Stomach (tissue), 9 donors: ENCODE data around the gene RPL4. TPM values are rescaled to one million over a fixed set of nuclear protein-coding genes. Genes with fewer than 3 reads are reported as not detected.
A peak's percentile ranks its signal among the peaks of the same experiment; 100 is the strongest.
"Not testable (repeated sequence)": the region's sequence is repeated elsewhere in the genome, so short reads cannot be mapped to it uniquely, and the experiment has no call there.

ENCODE experiments used
- DNase-seq, 2 donors: peaks; one replicate each; pipeline versions ENCODE4 v3.0.0 to v3.0.0-alpha.2; 2013 to 2019
- H3K27ac ChIP-seq, 5 donors: fragments of 200-600 bp in 4 of 5; sonication (generic) in 4 of 5; one replicate each; pipeline ENCODE4 v1.5.1; 2013 to 2019; ENCODE audit warnings: mild to moderate bottlenecking in 1 of 5, moderate library complexity in 1 of 5
- H3K27me3 ChIP-seq, 3 donors: fragments of 200-600 bp; sonication (generic); one replicate each; pipeline ENCODE4 v1.5.1; 2017 to 2019; ENCODE audit warnings: mixed run types in 1 of 3
- H3K36me3 ChIP-seq, 4 donors: fragments of 200-600 bp; sonication (generic); 1 replicate in 3 of 4; 2 replicates in 1 of 4; pipeline ENCODE4 v1.5.1; 2016 to 2019
- H3K4me1 ChIP-seq, 4 donors: fragments of 200-600 bp; sonication (generic); one replicate each; pipeline ENCODE4 v1.5.1; 2016 to 2019
- H3K4me3 ChIP-seq, 4 donors: fragments of 200-600 bp; sonication (generic) in 3 of 4; one replicate each; pipeline ENCODE4 v1.5.1; 2016 to 2019; ENCODE audit warnings: mild to moderate bottlenecking in 1 of 4
- H3K9me3 ChIP-seq, 4 donors: fragments of 200-600 bp; sonication (generic); one replicate each; pipeline ENCODE4 v1.5.1; 2016 to 2019
- CTCF ChIP-seq, 7 experiments: fragments of 450-650 bp in 4 of 7; fragments of 200-600 bp in 3 of 7; sonication (generic) in 3 of 7; IDR thresholded peaks; one replicate each; pipeline ENCODE4 v1.5.1; 2016 to 2019; ENCODE audit warnings: antibody characterized with exemption in 7 of 7, control low read depth in 2 of 7, mild to moderate bottlenecking in 1 of 7
- EP300 ChIP-seq: sonication (generic); formaldehyde crosslinking; IDR thresholded peaks from one replicate; pipeline ENCODE4 v1.6.1; 2017; ENCODE audit warnings: antibody characterized with exemption
- POLR2A ChIP-seq, 4 donors: fragments of 450-650 bp; IDR thresholded peaks; one replicate each; pipeline ENCODE4 v1.6.1; 2016; ENCODE audit warnings: antibody characterized with exemption in 4 of 4, control low read depth in 2 of 4, mild to moderate bottlenecking in 1 of 4, moderate library complexity in 1 of 4
- POLR2AphosphoS5 ChIP-seq, 3 donors: sonication (generic); formaldehyde crosslinking; IDR thresholded peaks; one replicate each; pipeline ENCODE4 v1.6.1; 2016; ENCODE audit warnings: antibody characterized with exemption in 3 of 3
- WGBS, 5 donors: extraction: QIAGEN DNeasy Blood & Tissue Kit in 3 of 5; methylation state at CpG; one replicate each; pipeline versions ENCODE4 v1.1.5 to v1.1.7; 2013 to 2018; 5-methylcytosine and 5-hydroxymethylcytosine counted together
- intact Hi-C: fragments of 100-400 bp; cut with DNase I; formaldehyde crosslinking; loops from one replicate; pipeline ENCODE4 v1.15.1; 2023; ENCODE audit warnings: low total_unique reads
- polyA plus RNA-seq, 3 donors: library from polyadenylated mRNA; stranded (reverse); fragments of 200-250 nt; gene quantifications; one replicate each; pipeline ENCODE4 v1.2.3, GENCODE V29; 2013
- total RNA-seq, 5 donors: library from RNA; depleted of rRNA; stranded (reverse); fragments of >200 nt; gene quantifications; one replicate each; pipeline versions ENCODE4 v1.1.0 to v1.2.3, GENCODE V29; 2014 to 2016
- donor health status: healthy with polysubstance abuse.
- donor health status: Bipolar disorder and iron deficiency.
- donor health status: healthy.

RPL4 gene
- total and polyA plus RNA-seq, 8 donors, result 994 to 4,395 (median 2,511) TPM

- Histone ChIP-seq H3K36me3 (peaks cover 41 to 44% (median 43%) of the 10 kb centered on the region in 4 donors), H3K27ac (peak overlapping the region; percentile 82 to 96 (median 94)), H3K27me3 (no peaks in the 10 kb centered on the region), H3K4me3 (peak overlapping the region; percentile 63 to 96 (median 75)), H3K4me1 (peaks cover 18 to 56% (median 38%) of the 10 kb centered on the region in 4 donors), H3K9me3 (no peaks in the 10 kb centered on the region)
- intact Hi-C loops, result no loop called here
- DNase-seq, result peak in 1 of 2 donors; percentile 19
- WGBS, 5 donors, result 0 to 1% (median 0%) methylated on average over 12 of the region's 12 CpGs
- no peak for TF ChIP-seq POLR2A (IDR thresholded peaks at IDR 0.05)
- no peak for TF ChIP-seq EP300
- TF ChIP-seq CTCF (IDR thresholded peaks at IDR 0.05), result no peak
- TF ChIP-seq POLR2AphosphoS5 (IDR thresholded peaks at IDR 0.05), result no peak
Observed at GRCh38 chr15:66503780-66504562, 684 bp downstream of the RPL4 start.

- DNase-seq, intact Hi-C loops, H3K27me3 ChIP-seq, H3K9me3 ChIP-seq: not testable (repeated sequence)
- peak overlapping the region in 4 of 5 donors; percentile 91 to 96 (median 94) for H3K27ac ChIP-seq
- peaks cover 18 to 64% (median 43%) of the 10 kb centered on the region in 4 donors for H3K4me1 ChIP-seq
- peak overlapping the region; percentile 63 to 96 (median 75) for H3K4me3 ChIP-seq
- H3K36me3 ChIP-seq, result peaks cover 44 to 52% (median 52%) of the 10 kb centered on the region in 4 donors
- 25 to 42% (median 32%) methylated on average over 13 of the region's 13 CpGs for WGBS, 5 donors
Observed at GRCh38 chr15:66503041-66503648, 1.5 kb downstream of the RPL4 start.

- no peak for DNase-seq
- intact Hi-C loops, result no loop called here
- TF ChIP-seq EP300 (no peak), POLR2A (IDR thresholded peaks at IDR 0.05) (no peak), POLR2AphosphoS5 (IDR thresholded peaks at IDR 0.05) (no peak), CTCF (IDR thresholded peaks at IDR 0.05) (no peak)
- H3K9me3 ChIP-seq, result no peaks in the 10 kb centered on the region
- H3K36me3 ChIP-seq, result peaks cover 45 to 55% (median 54%) of the 10 kb centered on the region in 4 donors
- H3K27ac ChIP-seq, result peak overlapping the region in 1 of 5 donors; percentile 13
- peak overlapping the region in 3 of 4 donors; percentile 74 to 96 (median 76) for H3K4me3 ChIP-seq
- peaks cover 18 to 69% (median 47%) of the 10 kb centered on the region in 4 donors for H3K4me1 ChIP-seq
- no peaks in the 10 kb centered on the region for H3K27me3 ChIP-seq
- WGBS, 5 donors, result 52 to 60% (median 59%) methylated on average over 10 of the region's 10 CpGs
Observed at GRCh38 chr15:66502491-66502890, 2.2 kb downstream of the RPL4 start.

GRCh38 chr15:66500346-66500745 is 4.3 kb downstream of the RPL4 start:
- DNase-seq, H3K9me3 ChIP-seq, H3K27ac ChIP-seq, intact Hi-C loops, H3K4me3 ChIP-seq, H3K27me3 ChIP-seq: not testable (repeated sequence)
- WGBS, 5 donors, result 78 to 89% (median 86%) methylated on average over 7 of the region's 7 CpGs
- Histone ChIP-seq H3K4me1 (peaks cover 24 to 77% (median 51%) of the 10 kb centered on the region in 4 donors), H3K36me3 (peaks cover 45 to 59% (median 59%) of the 10 kb centered on the region in 4 donors)

- intact Hi-C loops, result loop anchor here (5.0 kb wide), 1 partner anchor 111 kb away; the partner anchor contains the start of gene MAP2K1
- H3K36me3 ChIP-seq, result peaks cover 45 to 75% (median 75%) of the 10 kb centered on the region in 4 donors
- no peak overlapping the region for H3K4me3 ChIP-seq
- 28 to 50% (median 45%) methylated on average over 3 of the region's 3 CpGs for WGBS, 5 donors
- H3K27me3 ChIP-seq, result no peaks in the 10 kb centered on the region
- no peaks in the 10 kb centered on the region for H3K9me3 ChIP-seq
- H3K27ac ChIP-seq, result peak overlapping the region; percentile 36 to 92 (median 90)
- H3K4me1 ChIP-seq, result peaks cover 23 to 91% (median 50%) of the 10 kb centered on the region in 4 donors
- TF ChIP-seq POLR2A (IDR thresholded peaks at IDR 0.05) (no peak), CTCF (IDR thresholded peaks at IDR 0.05) (peak in 1 of 7 experiments; percentile 24), EP300 (no peak)
- DNase-seq, result peak in 1 of 2 donors; percentile 57
Observed at GRCh38 chr15:66498501-66499386, 5.9 kb downstream of the RPL4 start.
